Inflammatory macrophage treated with lipopolysaccharide for 1 hour (primary cell): ENCODE measurements around the gene RAX2.

Experiments used
- DNase-seq, 2 donors: peaks; one replicate each; pipeline ENCODE4 v3.0.0-alpha.2; 2020 to 2022

RAX2 gene

GRCh38 chr19:3771906-3772455 lies at the start of gene RAX2:
Gene RAX2, minus strand, starts transcription at chr19:3772228. Its CDS starts 486 bp downstream, at chr19:3771742.
- DNase-seq = no peak

- no peak for DNase-seq
Observed at GRCh38 chr19:3821156-3821555, 49.1 kb upstream of the RAX2 start.

- DNase-seq = no peak
Observed at GRCh38 chr19:3819989-3820388, 48.0 kb upstream of the RAX2 start.

DNA sequence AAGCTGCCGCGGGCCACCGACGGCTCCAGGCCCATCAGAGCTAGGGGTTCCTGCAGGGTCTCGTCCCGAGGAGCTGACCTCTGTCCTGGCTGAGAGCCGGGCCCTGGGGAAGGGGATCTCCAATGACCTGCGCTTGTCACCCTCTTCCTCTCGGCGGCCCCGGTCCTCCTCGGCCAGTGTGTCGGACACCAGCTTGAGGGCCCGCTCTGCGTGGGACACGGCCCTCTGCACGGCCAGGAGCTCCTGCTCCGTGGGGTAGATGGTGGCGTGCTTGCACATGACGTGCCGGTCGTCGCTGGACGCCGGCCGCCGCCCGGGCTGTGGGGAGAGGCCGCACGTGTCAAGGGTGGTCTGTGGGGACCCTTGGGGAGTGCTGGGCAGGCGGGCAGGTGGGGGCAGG lies 46.9 kb upstream of the RAX2 start:
- DNase-seq = no peak

DNA sequence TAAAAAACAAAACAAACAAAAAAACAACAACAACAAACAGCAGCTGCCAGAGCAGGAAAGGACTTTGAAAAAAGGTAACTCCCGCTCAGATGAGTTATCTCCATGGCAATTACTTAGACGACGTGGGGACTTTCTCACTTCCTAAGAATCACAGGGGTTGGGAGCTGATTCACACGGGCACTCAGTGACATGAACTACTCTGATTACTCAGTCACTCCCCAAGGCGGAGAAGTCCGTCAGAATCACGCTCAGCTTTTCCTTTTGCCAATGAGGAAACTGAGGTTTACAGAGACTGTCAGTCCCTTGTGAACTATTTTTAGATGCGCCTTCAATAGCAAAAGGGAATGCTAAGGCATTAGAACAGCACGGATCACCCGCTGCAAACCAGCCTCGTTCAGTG lies 46.4 kb upstream of the RAX2 start:
- DNase-seq = peak; percentile 92 to 98

GRCh38 chr19:3817761-3818160 lies 45.7 kb upstream of the RAX2 start:
- DNase-seq = no peak

DNA sequence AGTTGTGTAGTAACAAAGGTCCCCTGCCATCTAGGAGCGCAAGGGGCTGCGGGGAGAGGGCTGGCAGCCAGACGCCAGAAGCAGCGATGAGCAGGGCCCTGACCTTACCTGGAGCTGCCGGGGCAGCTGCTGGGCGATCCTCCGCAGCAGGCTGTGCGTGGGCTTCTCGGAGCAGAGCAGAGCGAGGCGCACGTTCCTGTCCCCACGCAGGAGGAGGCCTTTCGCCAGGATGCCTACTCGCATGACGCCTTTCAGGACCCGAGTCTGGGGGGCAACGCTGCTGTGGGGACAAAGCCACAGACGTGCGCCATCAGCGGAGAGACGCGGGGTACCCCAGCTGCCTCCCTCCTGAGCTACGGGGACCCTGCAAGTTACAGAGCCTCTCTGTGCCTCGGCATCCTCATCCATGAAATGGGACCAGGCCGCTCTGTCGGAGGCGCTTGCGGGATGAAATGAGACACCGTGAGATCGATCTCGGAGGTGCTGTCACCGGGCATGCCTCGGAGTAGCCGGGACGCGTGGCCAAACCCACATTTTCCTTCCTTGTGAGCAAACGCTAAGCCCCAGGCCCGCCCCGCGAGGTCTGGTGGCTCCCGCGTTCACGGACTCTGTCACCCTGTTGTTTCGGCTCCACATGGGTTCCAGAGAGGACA lies 44.7 kb upstream of the RAX2 start:
- no peak for DNase-seq

- DNase-seq = peak in 1 of 2 donors; percentile 23
Observed at GRCh38 chr19:3816148-3816547, 44.1 kb upstream of the RAX2 start.

DNA sequence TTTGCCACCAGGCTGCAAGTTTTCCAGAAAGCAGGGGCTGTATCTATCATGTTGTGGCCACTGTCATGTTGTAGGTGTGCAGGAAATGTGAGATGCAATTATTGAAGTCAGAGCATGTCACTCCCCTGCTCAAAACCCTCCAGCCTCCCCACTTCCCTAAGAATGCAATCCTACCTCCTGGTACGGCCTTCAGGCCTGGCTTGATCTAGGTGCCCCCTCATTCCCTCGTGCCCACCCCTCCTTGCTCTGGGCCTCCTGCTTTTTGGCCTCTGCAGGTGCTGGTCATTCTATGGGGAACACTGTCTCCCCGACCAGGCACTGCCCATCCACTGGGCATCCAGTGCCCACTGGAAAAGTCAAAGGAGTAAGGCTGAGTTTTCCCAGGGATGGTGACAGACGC lies 42.6 kb upstream of the RAX2 start:
- no peak for DNase-seq

GRCh38 chr19:3813473-3814392 lies 41.7 kb upstream of the RAX2 start:
- DNase-seq = no peak

- DNase-seq = peak in 1 of 2 donors; percentile 55
Observed at GRCh38 chr19:3810708-3811355, 38.8 kb upstream of the RAX2 start.

GRCh38 chr19:3809881-3810707 lies 38.1 kb upstream of the RAX2 start:
- peak in 1 of 2 donors; percentile 26 for DNase-seq

DNA sequence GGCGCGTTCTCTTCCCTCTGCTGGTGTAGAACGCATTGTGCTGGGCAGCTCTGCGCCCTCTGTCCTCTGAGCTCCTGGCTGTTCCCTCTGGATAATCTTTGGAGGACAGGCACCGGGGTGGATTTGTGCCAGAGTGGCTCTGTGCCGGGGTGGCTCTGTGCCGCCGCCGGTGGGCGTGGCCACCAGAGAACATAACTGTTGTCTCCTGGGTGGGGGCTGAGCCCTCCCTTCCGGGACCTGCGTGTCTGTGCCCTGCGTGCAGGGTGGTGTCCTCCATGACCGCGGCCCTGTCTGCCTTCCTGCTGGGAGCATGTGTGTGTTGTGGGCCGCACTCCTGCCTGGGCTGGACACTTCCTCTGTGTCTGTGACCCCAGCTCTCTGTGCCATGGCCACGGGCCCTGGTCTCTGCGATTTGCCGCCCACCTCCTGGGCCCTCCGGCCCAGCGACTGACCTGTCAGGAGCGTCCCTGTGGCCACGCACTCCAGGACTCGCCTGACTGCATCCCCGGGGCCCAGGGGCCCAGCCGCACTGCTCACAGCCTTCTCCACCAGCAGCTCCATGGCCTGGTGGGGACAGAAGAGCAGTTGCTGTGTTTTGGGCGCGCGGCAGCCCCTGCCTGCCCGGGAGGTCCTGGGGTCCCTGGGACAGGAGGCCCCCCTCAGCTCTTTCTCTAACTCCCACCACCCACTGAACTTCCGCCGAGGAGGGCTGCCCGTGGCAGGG lies 36.6 kb upstream of the RAX2 start:
- no peak for DNase-seq

DNA sequence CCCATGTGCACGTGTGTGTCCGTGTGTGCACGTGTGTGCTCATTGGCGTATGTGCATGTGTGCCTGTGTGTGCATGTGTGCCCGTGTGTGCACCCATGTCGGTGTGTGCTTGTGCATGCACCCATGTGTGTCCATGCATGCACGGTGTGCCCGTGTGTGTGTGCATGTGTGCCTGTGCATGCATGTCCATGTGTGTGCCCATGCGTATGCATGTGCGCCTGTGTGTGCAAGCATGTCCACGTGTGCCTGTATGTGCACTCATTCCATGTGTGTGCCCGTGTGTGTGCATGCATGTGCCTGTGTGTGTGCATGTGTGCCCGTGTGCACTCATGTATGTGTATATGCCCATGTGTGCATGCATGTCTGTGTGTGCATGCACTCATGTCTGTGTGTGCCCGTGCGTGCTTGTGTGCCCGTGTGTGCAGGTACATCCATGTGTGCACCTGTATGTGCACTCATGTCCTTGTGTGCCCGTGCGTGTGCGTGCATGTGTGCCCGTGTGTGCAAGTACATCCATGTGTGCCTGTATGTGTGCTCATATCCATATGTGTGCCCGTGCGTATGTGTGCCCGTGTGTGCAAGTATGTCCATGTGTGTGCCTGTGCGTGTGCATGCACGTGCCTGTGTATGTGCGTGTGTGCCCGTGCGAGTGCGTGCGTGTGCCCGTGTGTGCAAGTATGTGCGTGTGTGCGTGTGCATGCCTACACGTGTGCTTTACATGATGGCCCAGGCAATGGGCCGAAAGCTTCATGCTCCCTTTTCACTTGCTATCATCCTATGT lies 35.7 kb upstream of the RAX2 start:
- no peak for DNase-seq

GRCh38 chr19:3807131-3807480 lies 35.1 kb upstream of the RAX2 start:
- DNase-seq = no peak

DNA sequence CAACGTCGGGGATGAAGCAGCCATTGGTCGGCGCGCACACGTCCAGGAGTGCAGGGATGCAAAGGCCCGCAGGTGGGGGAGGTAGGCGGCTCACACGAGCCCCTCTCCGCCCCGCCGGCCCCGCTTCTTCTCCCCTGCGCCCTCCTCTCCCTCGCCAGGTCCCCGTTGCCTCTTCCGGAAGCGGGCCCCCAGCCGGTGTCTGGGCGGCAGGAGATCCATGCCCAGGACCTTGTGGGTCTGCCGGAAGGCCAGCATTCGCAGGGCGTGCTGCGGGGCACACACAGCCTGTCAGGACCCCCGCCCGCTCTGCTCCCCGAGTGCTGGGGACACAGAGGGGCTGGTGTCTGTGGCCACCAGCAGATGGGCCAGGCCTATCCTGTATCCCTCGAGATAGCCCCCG lies 33.8 kb upstream of the RAX2 start:
- no peak for DNase-seq

DNA sequence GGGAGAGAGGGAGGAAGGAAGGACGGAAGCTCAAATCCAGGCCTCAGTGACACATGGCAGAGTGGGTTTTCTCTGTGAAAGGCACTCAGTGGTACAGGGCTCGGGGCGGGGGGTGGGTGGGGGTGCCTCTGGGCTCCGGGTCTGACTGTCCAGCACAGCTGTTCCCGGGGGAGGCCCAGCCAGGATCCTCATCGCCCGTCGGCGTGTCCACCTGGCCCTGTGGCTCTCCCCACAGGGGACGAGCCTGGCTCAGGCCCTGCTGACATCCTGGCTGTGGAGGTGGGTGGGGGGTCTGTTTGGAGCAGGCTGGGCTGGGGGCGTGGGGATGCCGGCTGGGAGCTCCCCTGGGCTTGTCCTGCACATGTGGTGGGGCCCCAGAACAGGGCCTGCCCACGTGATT lies 32.4 kb upstream of the RAX2 start:
- DNase-seq = no peak

- DNase-seq = no peak
Observed at GRCh38 chr19:3803986-3804385, 32.0 kb upstream of the RAX2 start.

DNA sequence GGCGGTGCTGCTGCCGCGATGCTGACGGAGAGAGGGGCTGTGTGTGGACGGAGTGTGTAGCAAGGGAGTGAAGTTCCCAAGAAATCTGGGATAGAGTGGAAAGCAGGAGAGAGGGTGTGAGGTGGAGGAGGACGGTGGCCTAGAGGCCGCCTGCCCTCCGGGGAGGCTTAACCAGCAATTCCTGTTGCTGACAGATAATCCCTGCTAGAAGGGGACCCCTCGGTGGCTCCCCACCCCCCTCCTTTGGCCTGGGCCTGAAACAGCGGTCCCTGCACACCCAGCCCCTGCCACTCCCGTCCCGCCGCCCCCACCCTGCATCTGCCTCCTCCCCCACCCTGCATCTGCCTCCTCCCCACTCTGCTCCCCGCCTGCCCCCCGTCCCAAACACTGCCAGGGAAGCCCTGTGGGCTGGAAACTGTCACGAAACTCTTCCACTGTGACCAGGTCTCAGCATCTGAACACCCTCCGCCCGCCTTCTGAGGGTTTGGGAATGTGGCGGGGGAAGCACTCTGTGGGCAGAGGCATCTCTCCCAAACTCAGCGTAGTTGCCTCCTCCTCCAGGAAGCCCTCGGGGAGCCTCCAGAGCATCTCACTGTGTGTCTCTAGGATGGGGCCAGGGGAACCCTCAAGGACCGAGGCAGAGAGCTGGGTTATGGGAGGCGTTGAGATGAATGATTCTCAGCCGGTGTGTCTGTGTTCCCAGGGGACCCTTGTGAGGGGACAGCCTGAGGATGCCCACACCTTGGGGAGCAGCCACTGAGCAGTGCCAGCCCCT lies 31.3 kb upstream of the RAX2 start:
- DNase-seq = no peak

DNA sequence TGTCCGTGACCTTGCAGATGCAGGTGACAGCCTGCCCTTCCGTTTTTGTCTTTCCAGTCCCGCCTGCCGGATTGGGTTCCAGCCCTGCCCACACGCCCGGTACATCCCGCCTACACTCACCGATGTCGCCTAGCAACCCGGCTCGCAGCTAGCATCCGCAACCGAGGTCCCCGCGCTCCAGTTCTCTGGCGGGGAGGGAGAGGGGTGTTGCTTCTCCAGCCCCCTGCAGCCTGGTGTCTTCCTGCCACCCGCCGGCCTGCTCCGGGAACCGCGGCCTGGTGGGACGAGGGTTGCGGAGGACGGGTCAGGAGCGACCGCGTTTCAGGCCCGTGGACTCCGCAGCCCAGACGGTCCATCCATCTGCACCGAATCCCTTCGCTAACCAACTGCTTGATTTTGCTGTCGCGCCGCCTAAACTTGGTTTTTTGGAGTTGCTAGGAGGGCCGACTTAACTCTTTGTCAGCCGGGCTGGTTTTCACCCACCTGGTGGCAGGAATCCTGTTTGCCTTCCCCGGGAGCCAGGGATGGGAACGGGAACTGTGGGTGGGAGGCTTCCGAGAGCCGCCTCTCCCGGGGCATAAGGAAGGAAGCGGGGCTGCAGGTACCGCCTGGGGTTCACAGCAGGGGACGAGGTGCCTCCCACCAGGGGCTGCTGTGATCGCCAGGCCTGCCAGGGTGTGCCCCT lies 29.5 kb upstream of the RAX2 start:
- peak in 1 of 2 donors; percentile 27 for DNase-seq
